HG02840 (cell line): ENCODE results near the gene ANKRD33.

ENCODE experiments used
- ATAC-seq: cut with Tn5 transposase; IDR thresholded peaks from one replicate; pipeline ENCODE4 v1.9.1; 2021; ENCODE audit warnings: mild to moderate bottlenecking, moderate library complexity, moderate number of reproducible peaks; ENCODE audit not compliant: unreplicated experiment, low FRiP score

Gene ANKRD33

GRCh38 chr12:51914034-51914923 lies 26.4 kb downstream of the ANKRD33 start:
- ATAC-seq, result no peak

GRCh38 chr12:51915003-51915625 lies 27.2 kb downstream of the ANKRD33 start:
- no peak for ATAC-seq

- ATAC-seq, result no peak
Measured at GRCh38 chr12:51915951-51916350, 28.0 kb downstream of the ANKRD33 start.

- ATAC-seq, result no peak
Measured at GRCh38 chr12:51917041-51917590, 29.2 kb downstream of the ANKRD33 start.

- no peak for ATAC-seq
Measured at GRCh38 chr12:51917746-51918453, 30.0 kb downstream of the ANKRD33 start.

- no peak for ATAC-seq
Measured at GRCh38 chr12:51920046-51920445, 32.1 kb downstream of the ANKRD33 start.

- no peak for ATAC-seq
Measured at GRCh38 chr12:51921017-51921725, 33.3 kb downstream of the ANKRD33 start.

- no peak for ATAC-seq
Measured at GRCh38 chr12:51922146-51922545, 34.2 kb downstream of the ANKRD33 start.

GRCh38 chr12:51922762-51923505 lies 35.0 kb downstream of the ANKRD33 start:
- ATAC-seq, result no peak

- ATAC-seq, result no peak
Measured at GRCh38 chr12:51923506-51924365, 35.8 kb downstream of the ANKRD33 start.

GRCh38 chr12:51924551-51925319 lies 36.8 kb downstream of the ANKRD33 start:
- no peak for ATAC-seq

GRCh38 chr12:51925346-51926063 lies 37.6 kb downstream of the ANKRD33 start:
- ATAC-seq, result no peak

GRCh38 chr12:51926064-51926632 lies 38.2 kb downstream of the ANKRD33 start:
- no peak for ATAC-seq

- no peak for ATAC-seq
Measured at GRCh38 chr12:51926718-51927117, 38.8 kb downstream of the ANKRD33 start.

GRCh38 chr12:51932218-51933076 lies 44.5 kb downstream of the ANKRD33 start:
- no peak for ATAC-seq

GRCh38 chr12:51934080-51934479 lies 46.2 kb downstream of the ANKRD33 start:
- ATAC-seq, result no peak
